Measurements from ENCODE around the gene PKP4. TPM values are rescaled to one million over a fixed set of nuclear protein-coding genes. Genes with fewer than 3 reads are reported as not detected.

Gene PKP4
- total RNA-seq, 1 experiment from 2014 or later, result 55.2 TPM

DNA sequence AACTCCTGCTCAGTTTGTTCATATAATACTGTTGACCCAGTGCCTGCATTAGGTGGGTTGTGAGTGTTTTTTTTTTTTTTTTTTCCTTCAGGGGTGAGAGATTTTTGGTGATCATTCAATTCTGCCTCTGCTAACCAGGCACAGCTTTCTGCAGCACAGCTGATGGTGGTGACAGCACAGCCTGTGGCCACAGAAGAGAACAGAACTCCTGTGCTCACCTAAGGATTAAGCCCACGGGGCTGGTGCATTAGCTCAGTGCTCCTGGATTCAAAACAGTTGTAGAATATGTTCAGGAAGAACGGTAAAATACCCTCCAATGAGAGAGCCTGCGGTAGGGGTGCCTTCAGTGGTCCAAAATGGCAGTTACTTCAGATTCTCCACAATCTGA, 42.0 kb downstream of the PKP4 start:
- BruUV-seq (replicated peaks), result no TSS peak
- H3K27ac ChIP-seq (ENCODE audit: low read depth, low read length), result no peak overlapping the region
- ATAC-seq (no peak), DNase-seq (ENCODE audit: low read depth, low spot score) (no peak)
- no peaks in the 10 kb centered on the region for H3K9me2 ChIP-seq (ENCODE audit: insufficient read depth)
- no peak overlapping the region for H3K4me3 ChIP-seq (replicated peaks in 1 of 2; ENCODE audit: low read depth in 1 of 2, low read length in 2 of 2)
- no peaks in the 10 kb centered on the region for H4K20me1 ChIP-seq (ENCODE audit: insufficient read depth)
- no peak overlapping the region for H2AFZ ChIP-seq (ENCODE audit: low read depth, low read length, poor library complexity, severe bottlenecking)
- peaks cover 0 to 5% of the 10 kb centered on the region in 2 experiments; a peak in 2 of 4 replicates for H3K4me1 ChIP-seq (ENCODE audit: control insufficient read depth in 1 of 2, insufficient read depth in 2 of 2, low read length in 2 of 2)
- ChIA-PET POLR2A (no interaction called here), RAD21 (ENCODE audit: low non-redundant PET in 1 of 2, low total read pairs in 2 of 2, uncharacterized antibody in 2 of 2, unreplicated experiment in 2 of 2) (no interaction called here), CTCF (no interaction called here)
- no peak overlapping the region for H3K9ac ChIP-seq (ENCODE audit: low read length)
- no peaks in the 10 kb centered on the region for H3K36me3 ChIP-seq (ENCODE audit: control insufficient read depth in 1 of 2, insufficient read depth in 2 of 2, low read length in 2 of 2)
- no peak overlapping the region for H3K4me2 ChIP-seq (ENCODE audit: low read length)
- H3K9me3 ChIP-seq (ENCODE audit: control insufficient read depth in 1 of 2, insufficient read depth in 1 of 2, low read depth in 1 of 2, low read length in 2 of 2), result no peaks in the 10 kb centered on the region
- intact Hi-C loops (cut with micrococcal nuclease), result no loop called here
- TF ChIP-seq SRF (IDR thresholded peaks at IDR 0.05; ENCODE audit: low read depth) (no peak), TCF7L2 (IDR thresholded peaks at IDR 0.05; ENCODE audit: borderline replicate concordance, extremely low read depth, insufficient read depth, insufficient read length) (no peak), POLR2AphosphoS5 (IDR thresholded peaks at IDR 0.05; ENCODE audit: low read depth, low read length) (no peak), POLR2A (IDR thresholded peaks at IDR 0.05; ENCODE audit: borderline replicate concordance, extremely low read depth, insufficient read depth, insufficient read length) (no peak), EZH2phosphoT487 (IDR thresholded peaks at IDR 0.05; ENCODE audit: borderline replicate concordance) (no peak), FOSL1 (IDR thresholded peaks at IDR 0.05; ENCODE audit: low read depth) (no peak), EGR1 (IDR thresholded peaks at IDR 0.05; ENCODE audit: low read depth) (no peak)
- TF ChIP-seq, protein P1, sequence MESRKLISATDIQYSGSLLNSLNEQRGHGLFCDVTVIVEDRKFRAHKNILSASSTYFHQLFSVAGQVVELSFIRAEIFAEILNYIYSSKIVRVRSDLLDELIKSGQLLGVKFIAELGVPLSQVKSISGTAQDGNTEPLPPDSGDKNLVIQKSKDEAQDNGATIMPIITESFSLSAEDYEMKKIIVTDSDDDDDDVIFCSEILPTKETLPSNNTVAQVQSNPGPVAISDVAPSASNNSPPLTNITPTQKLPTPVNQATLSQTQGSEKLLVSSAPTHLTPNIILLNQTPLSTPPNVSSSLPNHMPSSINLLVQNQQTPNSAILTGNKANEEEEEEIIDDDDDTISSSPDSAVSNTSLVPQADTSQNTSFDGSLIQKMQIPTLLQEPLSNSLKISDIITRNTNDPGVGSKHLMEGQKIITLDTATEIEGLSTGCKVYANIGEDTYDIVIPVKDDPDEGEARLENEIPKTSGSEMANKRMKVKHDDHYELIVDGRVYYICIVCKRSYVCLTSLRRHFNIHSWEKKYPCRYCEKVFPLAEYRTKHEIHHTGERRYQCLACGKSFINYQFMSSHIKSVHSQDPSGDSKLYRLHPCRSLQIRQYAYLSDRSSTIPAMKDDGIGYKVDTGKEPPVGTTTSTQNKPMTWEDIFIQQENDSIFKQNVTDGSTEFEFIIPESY (IDR thresholded peaks at IDR 0.05; ENCODE audit: extremely low read depth, insufficient replicate concordance, low read length), result no peak
- TF ChIP-seq, protein P2, sequence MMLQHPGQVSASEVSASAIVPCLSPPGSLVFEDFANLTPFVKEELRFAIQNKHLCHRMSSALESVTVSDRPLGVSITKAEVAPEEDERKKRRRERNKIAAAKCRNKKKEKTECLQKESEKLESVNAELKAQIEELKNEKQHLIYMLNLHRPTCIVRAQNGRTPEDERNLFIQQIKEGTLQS (IDR thresholded peaks at IDR 0.05), result no peak
- TF ChIP-seq, protein P3, sequence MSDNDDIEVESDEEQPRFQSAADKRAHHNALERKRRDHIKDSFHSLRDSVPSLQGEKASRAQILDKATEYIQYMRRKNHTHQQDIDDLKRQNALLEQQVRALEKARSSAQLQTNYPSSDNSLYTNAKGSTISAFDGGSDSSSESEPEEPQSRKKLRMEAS (IDR thresholded peaks at IDR 0.05), result no peak
- no peaks in the 10 kb centered on the region for H3K27me3 ChIP-seq (ENCODE audit: insufficient read depth, low read length)
- peaks cover 62% of the 10 kb centered on the region for H3K79me2 ChIP-seq (ENCODE audit: insufficient read depth, low read length)

All from HCT116 (cell line).